ENCODE data around the gene RAP1GAP2.

The RAP1GAP2 gene

GRCh38 chr17:2750721-2751120, 45.5 kb upstream of the RAP1GAP2 start:
- Histone ChIP-seq H3K4me2 (ENCODE audit: insufficient read depth, low read length) (no peak overlapping the region), H2AFZ (ENCODE audit: low read depth, low read length) (no peak overlapping the region), H3K79me2 (ENCODE audit: insufficient read depth, low read length) (no peaks in the 10 kb centered on the region), H3K36me3 (ENCODE audit: insufficient read depth, low read length) (no peaks in the 10 kb centered on the region), H3K27ac (ENCODE audit: low read length) (no peak overlapping the region), H3K27me3 (ENCODE audit: insufficient read depth, low read length, poor library complexity) (no peaks in the 10 kb centered on the region), H3K4me3 (ENCODE audit: low read depth in 1 of 2, low read length in 2 of 2) (no peak overlapping the region), H3K9ac (ENCODE audit: low read depth, low read length) (no peak overlapping the region), H4K20me1 (ENCODE audit: insufficient read depth, low read length) (peaks cover 12% of the 10 kb centered on the region; the same call in 1 of the 2 replicates), H3K4me1 (ENCODE audit: insufficient read depth, low read length) (peaks cover 3% of the 10 kb centered on the region; the same call in 1 of the 2 replicates), H3K9me3 (ENCODE audit: insufficient read depth, low read length, severe bottlenecking) (no peaks in the 10 kb centered on the region)
- no peak for ATAC-seq (ENCODE audit: insufficient read depth, low read depth)
- no peak for DNase-seq
- TF ChIP-seq CTCF (IDR thresholded peaks at IDR 0.05; ENCODE audit: borderline replicate concordance, extremely low read depth, low read length, poor library complexity, severe bottlenecking) (no peak), EZH2 (IDR thresholded peaks at IDR 0.05; ENCODE audit: borderline replicate concordance, low read depth, low read length, severe bottlenecking) (no peak)

- no peak for ATAC-seq (ENCODE audit: insufficient read depth, low read depth)
- H2AFZ ChIP-seq (ENCODE audit: low read depth, low read length) = no peak overlapping the region
- H4K20me1 ChIP-seq (ENCODE audit: insufficient read depth, low read length) = peaks cover 12% of the 10 kb centered on the region; the same call in 1 of the 2 replicates
- H3K79me2 ChIP-seq (ENCODE audit: insufficient read depth, low read length) = no peaks in the 10 kb centered on the region
- peaks cover 3% of the 10 kb centered on the region; the same call in 1 of the 2 replicates for H3K4me1 ChIP-seq (ENCODE audit: insufficient read depth, low read length)
- no peak overlapping the region for H3K9ac ChIP-seq (ENCODE audit: low read depth, low read length)
- no peak overlapping the region for H3K27ac ChIP-seq (ENCODE audit: low read length)
- H3K27me3 ChIP-seq (ENCODE audit: insufficient read depth, low read length, poor library complexity) = no peaks in the 10 kb centered on the region
- no peak for TF ChIP-seq CTCF (IDR thresholded peaks at IDR 0.05; ENCODE audit: borderline replicate concordance, extremely low read depth, low read length, poor library complexity, severe bottlenecking)
- no peak for TF ChIP-seq EZH2 (IDR thresholded peaks at IDR 0.05; ENCODE audit: borderline replicate concordance, low read depth, low read length, severe bottlenecking)
- H3K9me3 ChIP-seq (ENCODE audit: insufficient read depth, low read length, severe bottlenecking) = no peaks in the 10 kb centered on the region
- H3K4me2 ChIP-seq (ENCODE audit: insufficient read depth, low read length) = no peak overlapping the region
- H3K36me3 ChIP-seq (ENCODE audit: insufficient read depth, low read length) = no peaks in the 10 kb centered on the region
- H3K4me3 ChIP-seq (ENCODE audit: low read depth in 1 of 2, low read length in 2 of 2) = no peak overlapping the region
- no peak for DNase-seq
Observed at GRCh38 chr17:2751491-2751890, 44.7 kb upstream of the RAP1GAP2 start.

- Histone ChIP-seq H3K36me3 (ENCODE audit: insufficient read depth, low read length) (no peaks in the 10 kb centered on the region), H3K27me3 (ENCODE audit: insufficient read depth, low read length, poor library complexity) (no peaks in the 10 kb centered on the region), H3K79me2 (ENCODE audit: insufficient read depth, low read length) (no peaks in the 10 kb centered on the region), H3K4me2 (ENCODE audit: insufficient read depth, low read length) (no peak overlapping the region), H3K4me1 (ENCODE audit: insufficient read depth, low read length) (no peaks in the 10 kb centered on the region), H2AFZ (ENCODE audit: low read depth, low read length) (no peak overlapping the region), H3K9ac (ENCODE audit: low read depth, low read length) (no peak overlapping the region), H3K27ac (ENCODE audit: low read length) (no peak overlapping the region), H3K4me3 (ENCODE audit: low read depth in 1 of 2, low read length in 2 of 2) (no peak overlapping the region), H3K9me3 (ENCODE audit: insufficient read depth, low read length, severe bottlenecking) (no peaks in the 10 kb centered on the region), H4K20me1 (ENCODE audit: insufficient read depth, low read length) (peaks cover 3% of the 10 kb centered on the region; the same call in 1 of the 2 replicates)
- ATAC-seq (ENCODE audit: insufficient read depth, low read depth) (no peak), DNase-seq (no peak)
- TF ChIP-seq EZH2 (IDR thresholded peaks at IDR 0.05; ENCODE audit: borderline replicate concordance, low read depth, low read length, severe bottlenecking) (no peak), CTCF (IDR thresholded peaks at IDR 0.05; ENCODE audit: borderline replicate concordance, extremely low read depth, low read length, poor library complexity, severe bottlenecking) (no peak)
Observed at GRCh38 chr17:2755891-2756724, 40.1 kb upstream of the RAP1GAP2 start.

All from DND-41 (cell line).